Breast epithelium (tissue), 3 donors: Measurements from ENCODE around the gene NOL4L.

ENCODE experiments used
- CTCF ChIP-seq, 3 donors: fragments of 450-650 bp; IDR thresholded peaks; one replicate each; pipeline ENCODE4 v1.5.1; 2016 to 2017; ENCODE audit warnings: antibody characterized with exemption in 3 of 3, mild to moderate bottlenecking in 3 of 3, moderate library complexity in 3 of 3
- POLR2A ChIP-seq: fragments of 450-650 bp; IDR thresholded peaks from one replicate; pipeline ENCODE4 v1.6.1; 2016; ENCODE audit warnings: antibody characterized with exemption, mild to moderate bottlenecking, moderate library complexity
- POLR2AphosphoS5 ChIP-seq, 3 donors: sonication (generic); formaldehyde crosslinking; IDR thresholded peaks; one replicate each; pipeline ENCODE4 v1.6.1; 2017; ENCODE audit warnings: antibody characterized with exemption in 3 of 3

DNA sequence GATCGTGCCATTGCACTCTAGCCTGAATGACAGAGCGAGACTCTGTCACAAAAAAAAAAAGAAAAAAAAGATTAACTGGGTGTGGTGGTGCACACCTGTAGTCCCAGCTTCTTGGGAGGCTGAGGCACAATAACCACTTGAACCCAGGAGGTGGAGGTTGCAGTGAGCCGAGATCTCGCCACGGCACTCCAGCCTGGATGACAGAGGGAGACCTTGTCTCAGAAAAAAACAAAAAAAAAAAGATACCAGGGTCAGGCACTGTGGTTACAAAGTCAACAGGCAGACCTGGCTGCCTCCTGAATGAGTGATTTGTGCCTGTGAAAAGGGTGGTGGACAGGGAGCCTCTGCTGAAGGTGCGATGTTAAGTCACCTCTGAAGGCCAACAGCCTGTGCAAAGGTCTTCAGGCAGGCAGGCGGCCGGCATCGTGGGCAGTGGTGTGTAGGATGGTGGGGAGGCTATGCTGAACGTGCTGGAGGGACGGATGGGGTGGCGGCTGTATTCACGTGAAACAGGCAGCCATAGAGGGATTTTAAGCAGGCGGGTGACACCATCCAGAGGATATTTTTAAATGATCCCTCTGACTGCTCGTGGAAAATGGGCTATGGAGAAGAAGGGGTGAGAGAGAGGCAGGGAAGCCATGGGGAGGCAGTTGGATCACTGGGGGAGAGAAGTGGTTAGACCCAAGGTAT, 41.4 kb downstream of the NOL4L start:
- TF ChIP-seq CTCF (IDR thresholded peaks at IDR 0.05) (no peak), POLR2AphosphoS5 (IDR thresholded peaks at IDR 0.05) (no peak), POLR2A (no peak)
